Measurements from ENCODE around the gene RIMS3.
"Not testable (repeated sequence)": the region's sequence is repeated elsewhere in the genome, so short reads cannot be mapped to it uniquely, and the experiment has no call there.

RIMS3 gene

GRCh38 chr1:40583980-40584379 lies 81.5 kb downstream of the RIMS3 start:
- no peak for DNase-seq

GRCh38 chr1:40582116-40582515 lies 83.4 kb downstream of the RIMS3 start:
- no peak for DNase-seq

- no peak for DNase-seq
These were observed 90.1 kb downstream of the RIMS3 start for GRCh38 chr1:40575336-40575735.

GRCh38 chr1:40574805-40575204 lies 90.7 kb downstream of the RIMS3 start:
- DNase-seq = not testable (repeated sequence)
